Naive thymus-derived CD8-positive, alpha-beta T cell (primary cell): ENCODE measurements around the gene HOXA9. TPM values are rescaled to one million over a fixed set of nuclear protein-coding genes. Genes with fewer than 3 reads are reported as not detected.

ENCODE experiments used
- ATAC-seq, 2 donors: fragments of 150-1000 bp; cut with Tn5 transposase in 1 of 2; sonication (Bioruptor Pico), chemical (Tn5 transposase) in 1 of 2; 1 replicate in 1 of 2; 2 replicates in 1 of 2; pipeline ENCODE4 v1.10.0; 2021; ENCODE audit warnings: mild to moderate bottlenecking in 2 of 2, moderate library complexity in 2 of 2
- POLR2A ChIA-PET: fragments of 350-600 bp; sonication (Branson Sonifier 250); formaldehyde crosslinking; loops from one replicate; lab custom pipeline; 2021; ENCODE audit warnings: antibody characterized with exemption; lab: Charles Lee
- DNase-seq, 10 donors: peaks; one replicate each; pipeline versions ENCODE4 v3.0.0 to v3.0.0-alpha.2; 2020 to 2022
- H3K27ac Mint-ChIP-seq, 10 donors: one replicate each; pipeline ENCODE4 v1.8.0; 2020 to 2022; ENCODE audit warnings: mild to moderate bottlenecking in 10 of 10, mixed read lengths in 10 of 10, moderate library complexity in 4 of 10, inconsistent platforms in 1 of 10
- H3K27me3 Mint-ChIP-seq, 5 donors: one replicate each; pipeline ENCODE4 v1.8.0; 2021 to 2022; ENCODE audit warnings: mixed read lengths in 5 of 5
- H3K36me3 Mint-ChIP-seq, 3 donors: one replicate each; pipeline ENCODE4 v1.8.0; 2020 to 2022; ENCODE audit warnings: mixed read lengths in 3 of 3, mild to moderate bottlenecking in 2 of 3, inconsistent platforms in 1 of 3
- H3K4me1 Mint-ChIP-seq, 4 donors: one replicate each; pipeline ENCODE4 v1.8.0; 2021 to 2022; ENCODE audit warnings: mixed read lengths in 4 of 4
- H3K4me3 Mint-ChIP-seq, 10 donors: one replicate each; pipeline ENCODE4 v1.8.0; 2020 to 2022; ENCODE audit warnings: mild to moderate bottlenecking in 10 of 10, mixed read lengths in 10 of 10, moderate library complexity in 6 of 10, inconsistent platforms in 1 of 10
- H3K9me3 Mint-ChIP-seq, 9 donors: one replicate each; pipeline ENCODE4 v1.8.0; 2020 to 2022; ENCODE audit warnings: mixed read lengths in 9 of 9, mild to moderate bottlenecking in 3 of 9, inconsistent platforms in 1 of 9, moderate library complexity in 1 of 9
- polyA plus RNA-seq, 3 donors: library from polyadenylated mRNA; unstranded; fragments of 300-500 nt; fragmentation: Illumina TruSeq; gene quantifications; one replicate each; pipeline ENCODE4 v1.2.3, GENCODE V29; 2021
- total RNA-seq, 8 experiments: library from RNA in 2 of 8; stranded (reverse) in 2 of 8; gene quantifications; one replicate each; pipeline ENCODE4 v1.2.3 and lab custom pipeline; 2021 to 2026

HOXA9 gene
- total and polyA plus RNA-seq, 5 experiments from 2014 or later, result 0.16 TPM; not detected in 4

DNA sequence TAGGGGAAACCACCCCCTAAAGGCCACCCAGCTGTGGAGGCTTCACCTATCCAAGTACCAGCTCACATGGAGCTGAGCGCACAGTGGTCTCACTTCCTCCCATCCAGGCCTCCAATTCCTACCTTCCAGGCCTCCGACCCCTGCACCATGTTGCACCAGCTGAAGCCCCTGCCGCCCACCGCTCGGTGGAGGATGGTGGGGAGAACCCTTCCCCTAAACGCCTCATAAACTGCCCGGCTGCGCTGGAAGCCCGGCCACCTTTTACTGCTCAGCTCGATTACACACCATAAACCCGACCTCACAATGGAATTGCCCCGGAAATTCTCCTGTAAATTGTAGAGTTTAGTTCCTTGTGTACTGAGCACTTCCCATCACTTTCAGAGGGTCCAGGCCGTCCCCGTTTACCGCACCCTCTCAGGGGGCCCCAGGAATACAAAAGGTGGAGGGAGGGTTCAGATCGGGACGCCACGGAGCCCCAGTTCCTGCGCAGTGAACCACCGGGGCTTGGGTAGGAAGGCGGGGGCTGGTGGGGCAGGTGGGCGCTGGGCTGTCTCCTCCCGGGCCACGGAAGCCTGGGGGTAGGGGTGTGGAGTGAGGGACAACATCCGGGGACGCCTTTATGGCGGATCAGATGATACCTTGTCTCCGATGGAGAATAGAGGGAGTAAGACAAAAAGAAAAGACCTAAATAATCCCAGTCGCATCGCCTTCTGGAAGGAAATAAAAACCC is 7.5 kb downstream of the HOXA9 start:
- Mint-ChIP-seq H3K27me3 (peaks cover 57 to 87% (median 78%) of the 10 kb centered on the region in 5 donors), H3K9me3 (no peaks in the 10 kb centered on the region), H3K4me3 (peak overlapping the region in 9 of 10 donors; percentile 1 to 69 (median 45)), H3K27ac (peak overlapping the region in 5 of 10 donors; percentile 4 to 92 (median 49)), H3K4me1 (peaks cover 13 to 64% (median 50%) of the 10 kb centered on the region in 4 donors), H3K36me3 (peaks cover 0 to 3% (median 3%) of the 10 kb centered on the region in 3 donors)
- POLR2A ChIA-PET, result interaction anchor here (0.6 to 1.8 kb wide), 2 partner anchors 33 to 1060 kb away, joined by 4 to 5 read pairs; no protein-coding TSS in a partner anchor
- ATAC-seq, result no peak
- peak in 1 of 10 donors; percentile 53 for DNase-seq

DNA sequence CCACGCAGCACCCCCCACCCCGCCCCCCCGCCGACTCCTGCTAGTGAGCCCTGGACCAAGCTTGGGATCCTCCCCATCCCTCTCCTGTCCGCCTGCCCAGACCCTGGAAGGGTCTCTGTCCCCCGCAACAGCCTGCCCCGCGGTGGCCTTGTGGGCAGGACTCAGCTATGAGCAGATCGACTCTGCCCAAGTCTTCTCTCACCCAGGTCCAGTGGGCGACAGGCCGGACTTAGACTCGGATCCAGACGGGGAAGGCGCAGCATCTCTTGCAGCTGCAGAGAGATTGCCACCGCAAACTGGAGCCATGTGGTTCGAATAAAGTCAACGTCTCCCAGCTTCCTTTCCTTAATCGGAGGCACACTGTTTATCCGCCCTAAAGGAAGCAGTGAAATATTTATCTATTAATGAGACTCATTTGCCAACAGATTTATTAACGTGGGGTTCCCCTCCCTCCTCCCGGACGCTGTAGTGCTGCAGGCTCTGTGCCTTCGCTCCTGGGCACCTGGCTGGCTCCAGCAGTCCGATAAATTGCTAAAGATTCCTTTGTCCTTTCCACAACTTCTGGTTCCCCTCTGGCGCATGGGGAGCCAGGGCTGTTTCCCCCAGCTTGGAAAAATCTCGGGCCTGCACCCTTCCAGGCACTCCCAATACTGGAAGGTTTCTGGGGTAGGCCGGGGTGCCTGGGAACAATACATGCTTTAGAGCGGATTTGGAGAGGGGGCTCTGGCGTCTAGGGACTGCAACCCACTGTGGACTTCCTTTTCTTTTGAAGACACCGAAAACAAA is 8.2 kb downstream of the HOXA9 start:
- peaks cover 53 to 88% (median 75%) of the 10 kb centered on the region in 5 donors for H3K27me3 Mint-ChIP-seq
- DNase-seq, result peak in 1 of 10 donors; percentile 36
- H3K4me1 Mint-ChIP-seq, result peaks cover 14 to 67% (median 54%) of the 10 kb centered on the region in 4 donors
- H3K9me3 Mint-ChIP-seq, result no peaks in the 10 kb centered on the region
- peak overlapping the region in 7 of 10 donors; percentile 36 to 73 (median 48) for H3K4me3 Mint-ChIP-seq
- H3K27ac Mint-ChIP-seq, result peak overlapping the region in 3 of 10 donors; percentile 37 to 92 (median 49)
- peaks cover 0 to 3% (median 3%) of the 10 kb centered on the region in 3 donors for H3K36me3 Mint-ChIP-seq
- ATAC-seq, result no peak
- POLR2A ChIA-PET, result interaction anchor here (0.6 to 1.8 kb wide), 2 partner anchors 34 to 1060 kb away, joined by 4 to 5 read pairs; no protein-coding TSS in a partner anchor

GRCh38 chr7:27156508-27156898 is 8.8 kb downstream of the HOXA9 start, which contains the start of gene HOXA7:
Gene HOXA7 (minus strand): TSS chr7:27156675. CDS start chr7:27156545, 130 bp downstream.
- H3K27ac Mint-ChIP-seq, result peak within 1 kb of the TSS in 5 of 10 donors; percentile 38 to 92 (median 49)
- ATAC-seq, result no peak
- peak within 1 kb of the TSS; percentile 58 to 81 (median 70) for H3K4me3 Mint-ChIP-seq
- H3K4me1 Mint-ChIP-seq, result peaks cover 19 to 73% (median 60%) of the 10 kb centered on the region in 4 donors
- POLR2A ChIA-PET, result interaction anchor here (1.8 kb wide), 1 partner anchor 34 kb away, joined by 5 read pairs; no protein-coding TSS in a partner anchor
- peak in 1 of 10 donors; percentile 46 for DNase-seq
- H3K9me3 Mint-ChIP-seq, result no peaks in the 10 kb centered on the region
- peaks cover 59 to 88% (median 79%) of the 10 kb centered on the region in 5 donors for H3K27me3 Mint-ChIP-seq
- peaks cover 0 to 3% (median 3%) of the 10 kb centered on the region in 3 donors for H3K36me3 Mint-ChIP-seq

DNA sequence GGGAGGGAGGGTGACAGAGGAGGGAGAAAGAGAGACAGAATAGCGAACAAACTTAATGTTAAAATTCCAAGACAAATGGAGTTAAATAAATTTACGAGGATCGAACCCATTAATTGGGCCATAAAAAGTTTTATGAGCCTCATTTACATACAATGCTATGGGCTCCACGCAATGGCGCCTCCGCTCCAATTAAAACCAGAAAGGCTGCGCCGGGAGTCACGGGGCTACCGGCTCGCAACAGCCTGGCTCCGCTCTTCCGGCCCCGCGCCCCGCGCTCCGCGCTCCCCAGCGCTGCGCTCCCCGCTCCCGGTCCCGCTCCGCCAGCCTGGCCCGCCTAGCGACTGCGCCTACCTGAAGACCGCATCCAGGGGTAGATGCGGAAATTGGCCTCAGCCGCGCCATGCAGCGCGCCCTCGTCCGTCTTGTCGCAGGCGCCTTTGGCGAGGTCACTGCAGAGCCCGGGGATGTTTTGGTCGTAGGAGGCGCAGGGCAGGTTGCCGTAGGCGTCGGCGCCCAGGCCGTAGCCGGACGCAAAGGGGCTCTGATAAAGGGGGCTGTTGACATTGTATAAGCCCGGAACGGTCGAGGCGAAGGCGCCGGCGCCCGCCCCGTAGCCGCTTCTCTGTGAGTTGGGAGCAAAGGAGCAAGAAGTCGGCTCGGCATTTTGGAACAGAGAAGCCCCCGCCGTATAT is 9.4 kb downstream of the HOXA9 start:
- Mint-ChIP-seq H3K4me3 (peak overlapping the region; percentile 58 to 81 (median 70)), H3K36me3 (peaks cover 0 to 3% (median 3%) of the 10 kb centered on the region in 3 donors), H3K27ac (peak overlapping the region in 4 of 10 donors; percentile 38 to 92 (median 50)), H3K4me1 (peaks cover 20 to 76% (median 62%) of the 10 kb centered on the region in 4 donors), H3K27me3 (peaks cover 63 to 93% (median 82%) of the 10 kb centered on the region in 5 donors), H3K9me3 (no peaks in the 10 kb centered on the region)
- ATAC-seq (peak in 1 of 2 donors; percentile 20), DNase-seq (peak in 1 of 10 donors; percentile 60)
- POLR2A ChIA-PET, result interaction anchor here (1.2 to 1.8 kb wide), 2 partner anchors 12 to 35 kb away, joined by 4 to 5 read pairs; no protein-coding TSS in a partner anchor

- peaks cover 26 to 82% (median 66%) of the 10 kb centered on the region in 4 donors for H3K4me1 Mint-ChIP-seq
- H3K9me3 Mint-ChIP-seq, result no peaks in the 10 kb centered on the region
- H3K27ac Mint-ChIP-seq, result peak overlapping the region in 4 of 10 donors; percentile 19 to 92 (median 43)
- peaks cover 0 to 3% (median 3%) of the 10 kb centered on the region in 3 donors for H3K36me3 Mint-ChIP-seq
- H3K4me3 Mint-ChIP-seq, result peak overlapping the region; percentile 61 to 81 (median 69)
- peak in 1 of 10 donors; percentile 55 for DNase-seq
- POLR2A ChIA-PET, result interaction anchor here (0.6 to 1.2 kb wide), 2 partner anchors 11 to 802 kb away, joined by 3 to 4 read pairs; no protein-coding TSS in a partner anchor
- H3K27me3 Mint-ChIP-seq, result peaks cover 63 to 99% (median 83%) of the 10 kb centered on the region in 5 donors
- peak in 1 of 2 donors; percentile 15 for ATAC-seq
These were observed 10.2 kb downstream of the HOXA9 start for GRCh38 chr7:27154901-27155815.

GRCh38 chr7:27154369-27154768 is 11.0 kb downstream of the HOXA9 start:
- Mint-ChIP-seq H3K27ac (no peak overlapping the region), H3K27me3 (peaks cover 61 to 97% (median 82%) of the 10 kb centered on the region in 5 donors)
- POLR2A ChIA-PET, result interaction anchor here (1.1 to 1.2 kb wide), 2 partner anchors 10 to 33 kb away, joined by 3 to 4 read pairs; no protein-coding TSS in a partner anchor

GRCh38 chr7:27153526-27153925 is 11.8 kb downstream of the HOXA9 start:
- Mint-ChIP-seq H3K4me1 (peaks cover 24 to 73% (median 59%) of the 10 kb centered on the region in 4 donors), H3K27ac (peak overlapping the region in 1 of 10 donors; percentile 16), H3K4me3 (peak overlapping the region in 3 of 10 donors; percentile 7 to 69 (median 34)), H3K9me3 (no peaks in the 10 kb centered on the region), H3K27me3 (peaks cover 58 to 97% (median 80%) of the 10 kb centered on the region in 5 donors), H3K36me3 (peaks cover 0 to 3% (median 0%) of the 10 kb centered on the region in 3 donors)
- DNase-seq, result no peak
- POLR2A ChIA-PET, result interaction anchor here (1.1 kb wide), 1 partner anchor 34 kb away, joined by 3 read pairs; no protein-coding TSS in a partner anchor
- no peak for ATAC-seq

More at GRCh38 chr7:27154369-27154768, 11.0 kb downstream of the HOXA9 start:
- DNase-seq, result no peak
- H3K36me3 Mint-ChIP-seq, result peaks cover 0 to 3% (median 3%) of the 10 kb centered on the region in 3 donors
- H3K4me3 Mint-ChIP-seq, result peak overlapping the region; percentile 34 to 81 (median 66)
- ATAC-seq, result no peak
- peaks cover 27 to 76% (median 63%) of the 10 kb centered on the region in 4 donors for H3K4me1 Mint-ChIP-seq
- no peaks in the 10 kb centered on the region for H3K9me3 Mint-ChIP-seq

DNA sequence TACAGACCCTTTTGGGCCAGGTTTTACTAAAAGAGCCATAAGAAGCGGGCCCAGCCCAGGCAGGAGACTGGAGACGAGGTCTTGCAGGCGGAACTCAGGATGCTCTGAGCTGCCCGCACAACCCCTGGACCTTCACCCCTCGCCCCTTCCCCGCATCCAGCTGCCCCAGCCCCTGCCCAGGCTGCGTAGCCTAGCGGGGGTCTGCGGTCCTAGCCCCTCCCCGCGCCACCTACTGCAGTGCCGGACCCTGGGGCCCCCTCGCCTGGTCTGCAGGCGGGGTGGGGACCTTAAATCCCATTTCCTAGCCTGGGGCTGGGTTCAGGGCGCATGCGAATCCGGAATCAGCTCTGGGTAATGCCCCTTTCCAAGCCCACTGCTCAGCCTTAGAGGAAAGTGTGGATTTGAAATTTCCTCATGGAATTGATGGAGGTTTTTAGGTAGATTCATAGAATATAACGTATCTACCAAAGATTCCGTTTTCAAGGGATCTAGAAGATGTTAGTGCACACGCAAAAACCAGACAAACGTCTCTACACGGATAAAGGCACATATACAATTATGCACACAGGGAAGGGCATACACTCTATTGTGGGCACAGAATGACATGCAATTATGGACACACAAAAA is 12.4 kb downstream of the HOXA9 start:
- DNase-seq (peak in 1 of 10 donors; percentile 40), ATAC-seq (no peak)
- H3K36me3 Mint-ChIP-seq, result peaks cover 0 to 3% (median 0%) of the 10 kb centered on the region in 3 donors
- peak overlapping the region in 1 of 10 donors; percentile 44 for H3K27ac Mint-ChIP-seq
- peak overlapping the region in 3 of 10 donors; percentile 14 to 69 (median 36) for H3K4me3 Mint-ChIP-seq
- peaks cover 0 to 2% (median 0%) of the 10 kb centered on the region in 9 donors for H3K9me3 Mint-ChIP-seq
- POLR2A ChIA-PET, result interaction anchor here (0.6 kb wide), 1 partner anchor 121 kb away, joined by 3 read pairs; no protein-coding TSS in a partner anchor
- peaks cover 60 to 97% (median 81%) of the 10 kb centered on the region in 5 donors for H3K27me3 Mint-ChIP-seq
- peaks cover 27 to 73% (median 62%) of the 10 kb centered on the region in 4 donors for H3K4me1 Mint-ChIP-seq

DNA sequence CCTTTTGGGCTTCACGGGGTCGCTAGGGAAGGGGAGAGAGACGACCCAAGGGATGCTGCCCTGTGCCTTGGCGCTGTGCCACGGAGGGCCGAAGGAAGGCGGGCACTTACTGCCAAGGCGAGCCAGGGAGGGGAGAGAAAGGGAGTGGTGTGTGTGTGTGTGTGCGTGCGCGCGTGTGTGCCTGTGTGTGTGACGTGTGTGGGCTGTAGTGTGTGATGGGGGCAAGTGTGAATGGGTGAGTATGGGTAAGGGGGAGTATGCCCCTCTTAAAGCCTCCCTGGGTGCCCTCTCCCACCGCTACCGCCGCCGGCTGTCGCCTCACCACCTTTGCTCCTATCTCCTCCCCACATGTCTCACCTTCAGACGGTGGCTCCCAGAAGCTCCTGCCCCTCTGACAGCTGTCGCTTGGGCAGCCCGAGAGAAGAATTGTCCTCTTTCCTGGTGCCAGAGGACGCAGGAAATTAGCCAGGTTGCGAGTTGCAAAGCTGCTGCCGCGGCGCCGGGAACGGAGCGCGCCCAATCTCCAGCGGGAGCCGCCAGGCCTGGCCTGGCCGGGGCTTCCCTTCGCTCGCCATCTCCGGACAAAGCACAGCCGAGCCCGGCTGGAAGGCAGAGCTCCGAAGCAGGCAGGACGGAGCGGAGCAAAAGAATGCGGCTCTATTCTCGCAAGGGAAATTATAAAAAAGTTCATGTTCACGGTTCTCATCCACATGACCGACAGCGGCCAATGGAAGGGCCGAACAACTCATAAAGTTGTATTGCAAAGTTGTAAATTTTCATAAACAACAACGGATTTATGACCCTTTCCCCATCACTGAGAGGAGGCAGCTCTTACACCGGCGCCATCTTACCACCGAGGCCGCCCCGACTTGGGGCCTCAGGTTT is 13.2 kb downstream of the HOXA9 start, which contains the start of gene HOXA3:
Gene HOXA3 (minus strand): TSS at position 653 of the 885 bp plus-strand sequence. CDS start 41,943 bp downstream, outside the sequence.
- peak within 1 kb of the TSS in 3 of 10 donors; percentile 4 to 91 (median 69) for H3K27ac Mint-ChIP-seq
- peaks cover 29 to 67% (median 62%) of the 10 kb centered on the region in 4 donors for H3K4me1 Mint-ChIP-seq
- peak within 1 kb of the TSS; percentile 62 to 92 (median 80) for H3K4me3 Mint-ChIP-seq
- peaks cover 56 to 97% (median 77%) of the 10 kb centered on the region in 5 donors for H3K27me3 Mint-ChIP-seq
- ATAC-seq (no peak), DNase-seq (peak in 1 of 10 donors; percentile 50)
- H3K36me3 Mint-ChIP-seq, result peaks cover 0 to 3% (median 0%) of the 10 kb centered on the region in 3 donors
- peaks cover 0 to 2% (median 0%) of the 10 kb centered on the region in 9 donors for H3K9me3 Mint-ChIP-seq
- POLR2A ChIA-PET, result interaction anchor here (0.6 kb wide), 1 partner anchor 121 kb away, joined by 3 read pairs; no protein-coding TSS in a partner anchor
